T-cell (primary cell): ENCODE measurements around the gene TNPO3. TPM values are rescaled to one million over a fixed set of nuclear protein-coding genes. Genes with fewer than 3 reads are reported as not detected.
A peak's percentile ranks its signal among the peaks of the same experiment; 100 is the strongest.

Experiments
- ATAC-seq, 4 experiments: fragments of 200-7000 bp in 3 of 4; fragments of 150-1000 bp in 1 of 4; cut with Tn5 transposase; replicated peaks in 1 of 4; 1 replicate in 3 of 4; 2 replicates in 1 of 4; pipeline ENCODE4 v1.10.0; 2021; ENCODE audit warnings: moderate library complexity in 3 of 4, mild to moderate bottlenecking in 2 of 4, moderate number of reproducible peaks in 1 of 4
- CTCF ChIA-PET, 2 donors: fragments of 300-600 bp; sonication (Branson Sonifier 250); formaldehyde crosslinking; loops; one replicate each; lab custom pipeline; 2022; ENCODE audit warnings: antibody characterized with exemption in 2 of 2; lab: Charles Lee
- POLR2A ChIA-PET, 2 donors: fragments of 300-600 bp; sonication (Branson Sonifier 250); formaldehyde crosslinking; loops; one replicate each; lab custom pipeline; 2022; ENCODE audit warnings: antibody characterized with exemption in 2 of 2; lab: Charles Lee
- DNase-seq, 35 experiments: peaks; one replicate each; pipeline versions ENCODE4 v3.0.0 to v3.0.0-alpha.2; 2013 to 2023
- H3K27ac ChIP-seq: one replicate; pipeline ENCODE4 v1.5.1; 2013; ENCODE audit warnings: low read length
- H3K27me3 ChIP-seq, 2 experiments: replicated peaks in 1 of 2; 1 replicate in 1 of 2; 2 replicates in 1 of 2; pipeline versions ENCODE4 v1.6.1 to v1.7.0; 2013; ENCODE audit warnings: low read length in 1 of 2, mixed read lengths in 1 of 2; ENCODE audit not compliant: control insufficient read depth in 2 of 2, insufficient read depth in 2 of 2; ENCODE audit errors: extremely low read depth in 1 of 2
- H3K36me3 ChIP-seq, 2 donors: 1 replicate in 1 of 2; 2 replicates in 1 of 2; pipeline versions ENCODE4 v1.6.1 to v1.7.0; 2013; ENCODE audit warnings: low read length in 1 of 2; ENCODE audit not compliant: control insufficient read depth in 2 of 2, insufficient read depth in 1 of 2; ENCODE audit errors: extremely low read depth in 1 of 2
- H3K4me1 ChIP-seq, 2 experiments: 1 replicate in 1 of 2; 2 replicates in 1 of 2; pipeline versions ENCODE4 v1.6.1 to v1.7.0; 2013; ENCODE audit warnings: low read length in 2 of 2, mixed read lengths in 1 of 2; ENCODE audit not compliant: insufficient read depth in 2 of 2, control insufficient read depth in 1 of 2; ENCODE audit errors: extremely low read depth in 1 of 2
- H3K4me3 ChIP-seq, 2 donors: 1 replicate in 1 of 2; 2 replicates in 1 of 2; pipeline versions ENCODE4 v1.5.1 to v1.7.0; 2013; ENCODE audit warnings: mild to moderate bottlenecking in 2 of 2, low read length in 1 of 2, moderate library complexity in 1 of 2; ENCODE audit not compliant: control insufficient read depth in 1 of 2; ENCODE audit errors: extremely low read depth in 1 of 2
- H3K9me3 ChIP-seq: 2 replicates; pipeline ENCODE4 v1.7.0; 2013
- H3K27ac Mint-ChIP-seq, 2 donors: one replicate each; pipeline ENCODE4 v1.8.0; 2020 to 2021; ENCODE audit warnings: mild to moderate bottlenecking in 2 of 2, mixed read lengths in 2 of 2
- H3K27me3 Mint-ChIP-seq, 2 donors: one replicate each; pipeline ENCODE4 v1.8.0; 2021 to 2022; ENCODE audit warnings: mixed read lengths in 2 of 2
- H3K36me3 Mint-ChIP-seq: one replicate; pipeline ENCODE4 v1.8.0; 2021; ENCODE audit warnings: mixed read lengths
- H3K4me1 Mint-ChIP-seq, 3 donors: one replicate each; pipeline ENCODE4 v1.8.0; 2020 to 2022; ENCODE audit warnings: mixed read lengths in 3 of 3, mild to moderate bottlenecking in 1 of 3
- H3K4me3 Mint-ChIP-seq, 3 donors: one replicate each; pipeline ENCODE4 v1.8.0; 2020 to 2022; ENCODE audit warnings: mild to moderate bottlenecking in 3 of 3, mixed read lengths in 3 of 3, moderate library complexity in 3 of 3
- H3K9me3 Mint-ChIP-seq, 3 donors: one replicate each; pipeline ENCODE4 v1.8.0; 2020 to 2022; ENCODE audit warnings: mixed read lengths in 3 of 3
- WGBS: methylation state at CpG from one replicate; pipeline ENCODE4 v1.1.5; 2013; ENCODE audit warnings: missing lambda C conversion rate; ENCODE audit not compliant: insufficient coverage; 5-methylcytosine and 5-hydroxymethylcytosine counted together
- total RNA-seq, 35 experiments: library from RNA in 6 of 35; stranded (reverse) in 6 of 35; fragments of 120-200 nt in 1 of 35; gene quantifications; one replicate each; pipeline versions ENCODE4 v1.2.1 to v1.2.4 and lab custom pipeline; 2013 to 2026

TNPO3 gene
- total RNA-seq, 5 donors from 2014 or later (not counting 1 experiment from before 2014, with no cell fraction given) = 26.5 to 39.9 (median 35.9) TPM

GRCh38 chr7:129095258-129095657 lies 40.3 kb upstream of the TNPO3 start:
- ATAC-seq = peak; percentile 82 to 96 (median 92)
- no peaks in the 10 kb centered on the region for H3K9me3 ChIP-seq
- no peaks in the 10 kb centered on the region for H3K36me3 ChIP-seq
- Mint-ChIP-seq H3K36me3 (no peaks in the 10 kb centered on the region), H3K9me3 (no peaks in the 10 kb centered on the region), H3K27me3 (peaks cover 0 to 2% of the 10 kb centered on the region in 2 donors), H3K27ac (peak overlapping the region; percentile 89), H3K4me3 (peak overlapping the region; percentile 45 to 47 (median 46)), H3K4me1 (peaks cover 15 to 20% (median 20%) of the 10 kb centered on the region in 3 donors)
- CTCF ChIA-PET = interaction anchor here in 1 of 2 donors (0.6 kb wide), 1 partner anchor 500 kb away, joined by 5 read pairs; no protein-coding TSS in a partner anchor
- DNase-seq = peak in 30 of 35 experiments; percentile 2 to 65 (median 27)
- POLR2A ChIA-PET = interaction anchor here in 1 of 2 donors (0.6 kb wide), 1 partner anchor 194 kb away, joined by 3 read pairs; no protein-coding TSS in a partner anchor
- peaks cover 2 to 13% of the 10 kb centered on the region in 2 experiments for H3K4me1 ChIP-seq
- H3K27ac ChIP-seq = no peak overlapping the region
- no peak overlapping the region for H3K4me3 ChIP-seq
- 14% methylated on average over 4 of the region's 6 CpGs for WGBS
- no peaks in the 10 kb centered on the region for H3K27me3 ChIP-seq

DNA sequence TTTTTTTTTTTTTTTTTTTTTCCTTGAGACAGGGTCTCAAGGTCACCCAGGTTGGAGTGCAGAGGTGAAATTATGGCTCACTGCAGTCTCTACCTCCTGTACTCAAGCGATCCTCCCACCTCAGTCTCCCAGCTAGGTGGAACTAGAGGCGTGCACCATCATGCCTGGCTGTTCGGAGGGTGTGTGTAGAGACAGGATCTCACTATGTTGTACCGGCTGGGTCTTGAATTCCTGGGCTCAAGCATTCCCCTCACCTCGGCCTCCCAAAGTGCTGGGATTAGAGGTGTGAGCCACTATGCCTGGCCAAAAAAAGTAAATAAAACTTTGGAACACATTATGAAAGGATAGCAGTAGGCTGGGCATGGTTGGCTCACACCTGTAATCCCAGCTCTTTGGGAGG lies 39.6 kb upstream of the TNPO3 start:
- DNase-seq (no peak), ATAC-seq (no peak)
- H3K27ac Mint-ChIP-seq = no peak overlapping the region
- H3K9me3 Mint-ChIP-seq = no peaks in the 10 kb centered on the region
- H3K36me3 ChIP-seq = no peaks in the 10 kb centered on the region
- peaks cover 2 to 13% of the 10 kb centered on the region in 2 experiments for H3K4me1 ChIP-seq
- no peak overlapping the region for H3K4me3 ChIP-seq
- H3K27ac ChIP-seq = no peak overlapping the region
- no CpG with 5 or more reads among the region's 5 CpGs for WGBS
- ChIA-PET POLR2A (interaction anchor here in 1 of 2 donors (0.7 kb wide), 1 partner anchor 43 kb away, joined by 3 read pairs; no protein-coding TSS in a partner anchor), CTCF (interaction anchor here (0.6 kb wide), 5 partner anchors 61 to 736 kb away, joined by 3 to 5 read pairs (median 3); no protein-coding TSS in a partner anchor)
- no peak overlapping the region for H3K4me3 Mint-ChIP-seq
- H3K27me3 Mint-ChIP-seq = peaks cover 0 to 2% of the 10 kb centered on the region in 2 donors
- peaks cover 15 to 20% (median 20%) of the 10 kb centered on the region in 3 donors for H3K4me1 Mint-ChIP-seq
- no peaks in the 10 kb centered on the region for H3K27me3 ChIP-seq
- H3K9me3 ChIP-seq = no peaks in the 10 kb centered on the region
- no peaks in the 10 kb centered on the region for H3K36me3 Mint-ChIP-seq

- H3K36me3 ChIP-seq = no peaks in the 10 kb centered on the region
- no peaks in the 10 kb centered on the region for H3K9me3 ChIP-seq
- H3K4me1 ChIP-seq = peaks cover 2 to 13% of the 10 kb centered on the region in 2 experiments
- CTCF ChIA-PET = interaction anchor here (0.6 kb wide), 4 partner anchors 60 to 737 kb away, joined by 3 to 4 read pairs (median 3); no protein-coding TSS in a partner anchor
- no peak overlapping the region for H3K4me3 ChIP-seq
- Mint-ChIP-seq H3K36me3 (no peaks in the 10 kb centered on the region), H3K27ac (no peak overlapping the region), H3K27me3 (peaks cover 0 to 2% of the 10 kb centered on the region in 2 donors), H3K9me3 (no peaks in the 10 kb centered on the region), H3K4me1 (peaks cover 15 to 20% (median 20%) of the 10 kb centered on the region in 3 donors), H3K4me3 (no peak overlapping the region)
- H3K27ac ChIP-seq = no peak overlapping the region
- no peaks in the 10 kb centered on the region for H3K27me3 ChIP-seq
- WGBS = no CpG with 5 or more reads among the region's 1 CpG
- POLR2A ChIA-PET = interaction anchor here in 1 of 2 donors (0.7 kb wide), 1 partner anchor 44 kb away, joined by 3 read pairs; no protein-coding TSS in a partner anchor
- DNase-seq = no peak
- no peak for ATAC-seq
Measured at GRCh38 chr7:129093867-129094456, 39.1 kb upstream of the TNPO3 start.

DNA sequence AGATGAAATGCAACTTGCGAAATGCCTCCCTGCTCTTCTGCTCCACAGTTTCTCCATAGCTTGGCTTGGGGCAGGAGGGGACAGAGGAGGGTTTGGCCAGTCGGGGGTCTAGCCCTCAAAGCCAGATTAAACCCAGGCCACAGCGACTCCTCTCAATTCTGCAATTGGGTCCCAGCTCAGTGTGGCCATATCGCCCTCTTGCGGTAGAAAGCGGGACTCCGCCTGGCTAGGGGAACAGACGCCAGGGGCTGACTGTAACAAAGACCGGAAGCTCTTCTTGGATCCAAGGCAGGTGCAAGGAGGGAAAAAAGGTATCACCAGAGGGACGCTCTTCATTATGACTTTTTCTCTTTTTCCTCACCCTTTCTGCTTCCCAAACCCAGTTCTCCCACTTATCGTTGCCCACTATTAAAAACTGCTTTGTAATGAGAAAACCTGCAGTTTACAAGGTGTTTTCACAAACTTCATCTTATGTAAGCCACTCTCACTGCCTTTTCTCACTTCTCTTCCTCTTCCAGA lies 36.6 kb upstream of the TNPO3 start:
- H3K27me3 Mint-ChIP-seq = peaks cover 0 to 2% of the 10 kb centered on the region in 2 donors
- POLR2A ChIA-PET = no interaction called here
- ATAC-seq (peak; percentile 75 to 88 (median 79)), DNase-seq (peak; percentile 56 to 89 (median 80))
- Histone ChIP-seq H3K4me1 (peaks cover 2 to 13% of the 10 kb centered on the region in 2 experiments), H3K4me3 (no peak overlapping the region), H3K27ac (no peak overlapping the region), H3K36me3 (no peaks in the 10 kb centered on the region), H3K9me3 (no peaks in the 10 kb centered on the region), H3K27me3 (no peaks in the 10 kb centered on the region)
- 8% methylated on average over 6 of the region's 11 CpGs for WGBS
- no peaks in the 10 kb centered on the region for H3K9me3 Mint-ChIP-seq
- peaks cover 15 to 20% (median 17%) of the 10 kb centered on the region in 3 donors for H3K4me1 Mint-ChIP-seq
- H3K36me3 Mint-ChIP-seq = no peaks in the 10 kb centered on the region
- CTCF ChIA-PET = interaction anchor here (0.5 to 1.2 kb wide), 22 partner anchors 8 to 1726 kb away, joined by 3 to 5 read pairs (median 3); partner anchors contain the start of gene TNPO3 (in 1 of the 2)
- peak overlapping the region; percentile 52 to 71 for H3K27ac Mint-ChIP-seq
- H3K4me3 Mint-ChIP-seq = no peak overlapping the region

DNA sequence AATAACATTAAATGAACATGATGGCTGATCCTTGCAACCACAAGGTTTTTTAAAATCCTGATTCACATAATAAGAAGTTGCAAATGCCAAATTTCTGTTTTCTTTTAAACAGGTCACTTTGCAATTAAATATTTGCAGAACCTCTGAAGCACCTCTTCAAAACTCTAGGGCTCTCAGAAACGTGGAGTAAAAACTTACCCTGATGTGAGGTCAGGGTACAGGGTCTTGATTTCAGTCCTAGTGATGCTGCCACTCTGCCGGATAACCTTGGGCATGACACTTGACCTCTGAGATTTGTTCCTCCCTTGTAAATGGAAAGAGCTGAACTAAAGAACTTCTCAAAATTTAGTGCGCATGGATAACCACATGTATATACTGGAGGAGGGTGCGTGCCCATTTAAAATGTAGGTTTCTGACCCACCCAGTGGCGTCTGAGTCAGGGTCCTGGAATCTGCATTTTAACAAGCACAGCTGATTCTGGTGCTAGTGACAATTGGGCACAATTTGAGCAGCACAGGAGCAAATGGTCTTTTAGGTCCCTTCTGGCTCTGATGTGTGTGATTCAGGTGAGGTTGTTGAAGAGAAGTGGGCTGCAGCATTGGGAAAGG lies 35.5 kb upstream of the TNPO3 start:
- no peaks in the 10 kb centered on the region for H3K36me3 Mint-ChIP-seq
- Histone ChIP-seq H3K36me3 (no peaks in the 10 kb centered on the region), H3K4me1 (peaks cover 2 to 9% of the 10 kb centered on the region in 2 experiments), H3K4me3 (no peak overlapping the region), H3K9me3 (no peaks in the 10 kb centered on the region), H3K27me3 (no peaks in the 10 kb centered on the region), H3K27ac (no peak overlapping the region)
- no peaks in the 10 kb centered on the region for H3K9me3 Mint-ChIP-seq
- H3K4me3 Mint-ChIP-seq = no peak overlapping the region
- ChIA-PET CTCF (interaction anchor here (0.7 to 1.2 kb wide), 4 partner anchors 9 to 207 kb away, joined by 3 read pairs; no protein-coding TSS in a partner anchor), POLR2A (no interaction called here)
- peaks cover 11 to 12% (median 11%) of the 10 kb centered on the region in 3 donors for H3K4me1 Mint-ChIP-seq
- WGBS = 76% methylated on average over 3 of the region's 5 CpGs
- no peak overlapping the region for H3K27ac Mint-ChIP-seq
- ATAC-seq (no peak), DNase-seq (no peak)
- H3K27me3 Mint-ChIP-seq = peaks cover 0 to 2% of the 10 kb centered on the region in 2 donors
